ENCODE measurements around the gene B3GAT2.

The B3GAT2 gene

DNA sequence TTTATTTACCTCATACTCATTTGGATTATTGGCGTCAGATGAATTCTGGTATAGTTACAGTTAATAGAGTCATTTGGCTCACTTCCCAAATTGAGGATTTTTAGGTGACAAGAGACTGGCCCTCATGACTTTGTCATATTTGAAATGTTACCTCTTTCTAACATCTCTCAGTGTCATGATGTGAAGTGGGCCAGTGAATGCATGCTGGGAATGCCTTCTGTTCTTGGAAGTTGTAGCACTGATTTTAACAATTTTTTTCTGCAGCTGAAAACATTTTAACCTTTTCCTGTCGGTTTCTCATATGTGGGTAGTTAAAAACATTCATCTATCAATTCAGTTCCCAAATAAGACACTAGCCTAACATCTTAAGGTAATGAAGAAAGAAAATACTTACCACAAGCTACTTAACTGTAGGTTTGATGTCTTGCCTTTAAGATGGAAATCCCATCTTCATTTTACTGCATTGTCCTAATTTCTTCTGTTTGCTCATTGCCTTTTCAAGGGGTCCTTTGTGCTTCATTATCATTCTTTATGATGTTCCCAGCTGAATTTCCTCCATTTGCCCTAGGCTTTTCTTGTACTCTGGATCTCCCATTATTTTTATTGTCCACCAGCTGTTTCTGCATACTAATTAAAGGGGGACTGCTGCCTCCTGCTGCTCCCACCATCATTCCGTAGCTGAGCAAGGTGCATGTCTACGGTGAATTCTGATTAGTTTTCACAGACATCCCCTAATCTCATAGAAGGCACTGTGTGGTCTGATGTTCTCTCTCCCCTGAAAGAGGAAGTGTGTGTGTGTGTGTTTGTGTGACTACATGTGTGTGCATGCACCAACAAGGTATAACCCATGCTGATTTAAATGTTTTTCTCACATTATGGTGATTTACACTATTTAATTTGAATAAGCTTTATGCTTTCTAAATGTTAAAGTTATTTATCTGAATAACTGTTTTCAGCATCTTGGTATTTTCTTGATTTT lies 109.5 kb downstream of the B3GAT2 start:
- H3K27ac ChIP-seq (ENCODE audit: extremely low read depth, low read depth, low read length) = no peak overlapping the region
- TF ChIP-seq ZNF140 (tag by site-specific recombination; IDR thresholded peaks at IDR 0.05) = no peak
- TF ChIP-seq, protein P1, sequence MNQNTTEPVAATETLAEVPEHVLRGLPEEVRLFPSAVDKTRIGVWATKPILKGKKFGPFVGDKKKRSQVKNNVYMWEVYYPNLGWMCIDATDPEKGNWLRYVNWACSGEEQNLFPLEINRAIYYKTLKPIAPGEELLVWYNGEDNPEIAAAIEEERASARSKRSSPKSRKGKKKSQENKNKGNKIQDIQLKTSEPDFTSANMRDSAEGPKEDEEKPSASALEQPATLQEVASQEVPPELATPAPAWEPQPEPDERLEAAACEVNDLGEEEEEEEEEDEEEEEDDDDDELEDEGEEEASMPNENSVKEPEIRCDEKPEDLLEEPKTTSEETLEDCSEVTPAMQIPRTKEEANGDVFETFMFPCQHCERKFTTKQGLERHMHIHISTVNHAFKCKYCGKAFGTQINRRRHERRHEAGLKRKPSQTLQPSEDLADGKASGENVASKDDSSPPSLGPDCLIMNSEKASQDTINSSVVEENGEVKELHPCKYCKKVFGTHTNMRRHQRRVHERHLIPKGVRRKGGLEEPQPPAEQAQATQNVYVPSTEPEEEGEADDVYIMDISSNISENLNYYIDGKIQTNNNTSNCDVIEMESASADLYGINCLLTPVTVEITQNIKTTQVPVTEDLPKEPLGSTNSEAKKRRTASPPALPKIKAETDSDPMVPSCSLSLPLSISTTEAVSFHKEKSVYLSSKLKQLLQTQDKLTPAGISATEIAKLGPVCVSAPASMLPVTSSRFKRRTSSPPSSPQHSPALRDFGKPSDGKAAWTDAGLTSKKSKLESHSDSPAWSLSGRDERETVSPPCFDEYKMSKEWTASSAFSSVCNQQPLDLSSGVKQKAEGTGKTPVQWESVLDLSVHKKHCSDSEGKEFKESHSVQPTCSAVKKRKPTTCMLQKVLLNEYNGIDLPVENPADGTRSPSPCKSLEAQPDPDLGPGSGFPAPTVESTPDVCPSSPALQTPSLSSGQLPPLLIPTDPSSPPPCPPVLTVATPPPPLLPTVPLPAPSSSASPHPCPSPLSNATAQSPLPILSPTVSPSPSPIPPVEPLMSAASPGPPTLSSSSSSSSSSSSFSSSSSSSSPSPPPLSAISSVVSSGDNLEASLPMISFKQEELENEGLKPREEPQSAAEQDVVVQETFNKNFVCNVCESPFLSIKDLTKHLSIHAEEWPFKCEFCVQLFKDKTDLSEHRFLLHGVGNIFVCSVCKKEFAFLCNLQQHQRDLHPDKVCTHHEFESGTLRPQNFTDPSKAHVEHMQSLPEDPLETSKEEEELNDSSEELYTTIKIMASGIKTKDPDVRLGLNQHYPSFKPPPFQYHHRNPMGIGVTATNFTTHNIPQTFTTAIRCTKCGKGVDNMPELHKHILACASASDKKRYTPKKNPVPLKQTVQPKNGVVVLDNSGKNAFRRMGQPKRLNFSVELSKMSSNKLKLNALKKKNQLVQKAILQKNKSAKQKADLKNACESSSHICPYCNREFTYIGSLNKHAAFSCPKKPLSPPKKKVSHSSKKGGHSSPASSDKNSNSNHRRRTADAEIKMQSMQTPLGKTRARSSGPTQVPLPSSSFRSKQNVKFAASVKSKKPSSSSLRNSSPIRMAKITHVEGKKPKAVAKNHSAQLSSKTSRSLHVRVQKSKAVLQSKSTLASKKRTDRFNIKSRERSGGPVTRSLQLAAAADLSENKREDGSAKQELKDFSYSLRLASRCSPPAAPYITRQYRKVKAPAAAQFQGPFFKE (tag by site-specific recombination; IDR thresholded peaks at IDR 0.05; ENCODE audit: borderline replicate concordance) = no peak
- TF ChIP-seq ZNF184 (tag by site-specific recombination; IDR thresholded peaks at IDR 0.05) = no peak
- no peak for TF ChIP-seq ZNF155 (tag by site-specific recombination; IDR thresholded peaks at IDR 0.05)
- TF ChIP-seq ZNF571 (tag by site-specific recombination; IDR thresholded peaks at IDR 0.05) = no peak
- TF ChIP-seq, protein P2, sequence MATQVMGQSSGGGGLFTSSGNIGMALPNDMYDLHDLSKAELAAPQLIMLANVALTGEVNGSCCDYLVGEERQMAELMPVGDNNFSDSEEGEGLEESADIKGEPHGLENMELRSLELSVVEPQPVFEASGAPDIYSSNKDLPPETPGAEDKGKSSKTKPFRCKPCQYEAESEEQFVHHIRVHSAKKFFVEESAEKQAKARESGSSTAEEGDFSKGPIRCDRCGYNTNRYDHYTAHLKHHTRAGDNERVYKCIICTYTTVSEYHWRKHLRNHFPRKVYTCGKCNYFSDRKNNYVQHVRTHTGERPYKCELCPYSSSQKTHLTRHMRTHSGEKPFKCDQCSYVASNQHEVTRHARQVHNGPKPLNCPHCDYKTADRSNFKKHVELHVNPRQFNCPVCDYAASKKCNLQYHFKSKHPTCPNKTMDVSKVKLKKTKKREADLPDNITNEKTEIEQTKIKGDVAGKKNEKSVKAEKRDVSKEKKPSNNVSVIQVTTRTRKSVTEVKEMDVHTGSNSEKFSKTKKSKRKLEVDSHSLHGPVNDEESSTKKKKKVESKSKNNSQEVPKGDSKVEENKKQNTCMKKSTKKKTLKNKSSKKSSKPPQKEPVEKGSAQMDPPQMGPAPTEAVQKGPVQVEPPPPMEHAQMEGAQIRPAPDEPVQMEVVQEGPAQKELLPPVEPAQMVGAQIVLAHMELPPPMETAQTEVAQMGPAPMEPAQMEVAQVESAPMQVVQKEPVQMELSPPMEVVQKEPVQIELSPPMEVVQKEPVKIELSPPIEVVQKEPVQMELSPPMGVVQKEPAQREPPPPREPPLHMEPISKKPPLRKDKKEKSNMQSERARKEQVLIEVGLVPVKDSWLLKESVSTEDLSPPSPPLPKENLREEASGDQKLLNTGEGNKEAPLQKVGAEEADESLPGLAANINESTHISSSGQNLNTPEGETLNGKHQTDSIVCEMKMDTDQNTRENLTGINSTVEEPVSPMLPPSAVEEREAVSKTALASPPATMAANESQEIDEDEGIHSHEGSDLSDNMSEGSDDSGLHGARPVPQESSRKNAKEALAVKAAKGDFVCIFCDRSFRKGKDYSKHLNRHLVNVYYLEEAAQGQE (tag by site-specific recombination; IDR thresholded peaks at IDR 0.05) = no peak
- TF ChIP-seq ZBTB48 (tag by site-specific recombination; IDR thresholded peaks at IDR 0.05) = no peak
- no peak for TF ChIP-seq HOXC10 (CRISPR knock-in tag; IDR thresholded peaks at IDR 0.05)
- TF ChIP-seq ZNF433 (tag by site-specific recombination; IDR thresholded peaks at IDR 0.05; ENCODE audit: low read depth) = no peak
- TF ChIP-seq TCF7L2 (IDR thresholded peaks at IDR 0.05; ENCODE audit: borderline replicate concordance, low read depth, low read length) = no peak
- TF ChIP-seq IKZF3 (tag by site-specific recombination; IDR thresholded peaks at IDR 0.05) = no peak
- no peak for TF ChIP-seq ZNF2 (tag by site-specific recombination; IDR thresholded peaks at IDR 0.05)
- no peak for TF ChIP-seq ZNF37A (tag by site-specific recombination; IDR thresholded peaks at IDR 0.05)
- no peak for TF ChIP-seq ZNF514 (tag by site-specific recombination; IDR thresholded peaks at IDR 0.05)
- peaks cover 0 to 9% of the 10 kb centered on the region in 2 experiments; a peak in 1 of 3 replicates for H3K36me3 ChIP-seq (ENCODE audit: control insufficient read depth in 2 of 2, insufficient read depth in 1 of 2, low read length in 2 of 2)
- H3K4me1 ChIP-seq (ENCODE audit: control insufficient read depth, insufficient read depth, low read length) = no peaks in the 10 kb centered on the region
- CTCF ChIA-PET = interaction anchor here (0.5 to 1.2 kb wide), 3 partner anchors 15 to 478 kb away, joined by 3 to 4 read pairs (median 3); no protein-coding TSS in a partner anchor
- H3K4me3 ChIP-seq (ENCODE audit: low read depth, low read length) = no peak overlapping the region
- POLR2A ChIA-PET = no interaction called here
- H3K9me3 ChIP-seq (ENCODE audit: control insufficient read depth, insufficient read depth, low read depth, low read length) = no peaks in the 10 kb centered on the region
